HG03196 (cell line): ENCODE results near the gene NMNAT2.
A peak's percentile ranks its signal among the peaks of the same experiment; 100 is the strongest.

Experiments used
- ATAC-seq: cut with Tn5 transposase; IDR thresholded peaks from one replicate; pipeline ENCODE4 v1.9.1; 2021; ENCODE audit not compliant: unreplicated experiment

Gene NMNAT2

GRCh38 chr1:183218971-183219615 is 199.1 kb downstream of the NMNAT2 start:
- ATAC-seq = no peak

- no peak for ATAC-seq
Measured at GRCh38 chr1:183218027-183218618, 200.1 kb downstream of the NMNAT2 start.

GRCh38 chr1:183215936-183216335 is 202.2 kb downstream of the NMNAT2 start:
- no peak for ATAC-seq

GRCh38 chr1:183215076-183215720 is 203.0 kb downstream of the NMNAT2 start:
- no peak for ATAC-seq

GRCh38 chr1:183214021-183214970 is 203.9 kb downstream of the NMNAT2 start:
- ATAC-seq = no peak

GRCh38 chr1:183212870-183213269 is 205.3 kb downstream of the NMNAT2 start:
- no peak for ATAC-seq

- ATAC-seq = no peak
Measured at GRCh38 chr1:183210681-183211080, 207.5 kb downstream of the NMNAT2 start.

- peak; percentile 69 for ATAC-seq
Measured at GRCh38 chr1:183209533-183210158, 208.5 kb downstream of the NMNAT2 start.

- no peak for ATAC-seq
Measured at GRCh38 chr1:183206538-183207122, 211.6 kb downstream of the NMNAT2 start.

GRCh38 chr1:183205196-183205781 is 212.9 kb downstream of the NMNAT2 start:
- no peak for ATAC-seq

- ATAC-seq = no peak
Measured at GRCh38 chr1:183203094-183203493, 215.1 kb downstream of the NMNAT2 start.

GRCh38 chr1:183200451-183200850 is 217.7 kb downstream of the NMNAT2 start:
- no peak for ATAC-seq

GRCh38 chr1:183199304-183199703 is 218.9 kb downstream of the NMNAT2 start:
- no peak for ATAC-seq

GRCh38 chr1:183198463-183198862 is 219.7 kb downstream of the NMNAT2 start:
- ATAC-seq = no peak
